Measurements from ENCODE around the gene SMIM1. TPM values are rescaled to one million over a fixed set of nuclear protein-coding genes. Genes with fewer than 3 reads are reported as not detected.

The SMIM1 gene
- total and polyA plus RNA-seq, 9 of the 15 experiments (the other 6 are each of a cell fraction or from before 2014, with no cell fraction given) = 2.3 to 125 (median 24.3) TPM

- TF ChIP-seq JUND (IDR thresholded peaks at IDR 0.05; ENCODE audit: borderline replicate concordance, low read depth, low read length) (no peak), JUND (tag; IDR thresholded peaks at IDR 0.05; ENCODE audit: borderline replicate concordance, low read depth, low read length) (no peak), TBP (optimal IDR thresholded peaks at IDR 0.05; ENCODE audit: low read depth, low read length) (no peak), RBM17 (IDR thresholded peaks at IDR 0.05; ENCODE audit: borderline replicate concordance, low read depth, low read length) (no peak), SMAD3 (CRISPR knock-in tag; conservative IDR thresholded peaks at IDR 0.05) (0 out of 2 replicates have a peak, but pooled peaks have one; percentile 13), DACH1 (IDR thresholded peaks at IDR 0.05; ENCODE audit: partially characterized antibody) (no peak), GABPB1 (CRISPR knock-in tag; IDR thresholded peaks at IDR 0.05) (no peak), MYBL2 (IDR thresholded peaks at IDR 0.05; ENCODE audit: low read depth) (no peak), MYBL2 (CRISPR knock-in tag; IDR thresholded peaks at IDR 0.05; ENCODE audit: borderline replicate concordance) (no peak), RBFOX2 (IDR thresholded peaks at IDR 0.05; ENCODE audit: low read depth, low read length) (no peak), AFF1 (IDR thresholded peaks at IDR 0.05; ENCODE audit: low read depth in 1 of 2, partially characterized antibody in 2 of 2) (no peak), ARID2 (IDR thresholded peaks at IDR 0.05) (no peak), FOXA3 (CRISPR knock-in tag; conservative IDR thresholded peaks at IDR 0.05 in 1 of 2, IDR thresholded peaks at IDR 0.05 in 1 of 2) (peak in 1 of 2 experiments; percentile 65; a peak in 1 of 4 replicates), RBBP5 (IDR thresholded peaks at IDR 0.05; ENCODE audit: borderline replicate concordance, insufficient read depth, low read length, poor library complexity, severe bottlenecking) (peak; percentile 66), COPS2 (conservative IDR thresholded peaks at IDR 0.05) (no peak), ZNF699 (CRISPR knock-in tag; IDR thresholded peaks at IDR 0.05; ENCODE audit: insufficient replicate concordance) (no peak), TCF7 (IDR thresholded peaks at IDR 0.05; ENCODE audit: borderline replicate concordance) (no peak), ZNF134 (CRISPR knock-in tag; conservative IDR thresholded peaks at IDR 0.05) (peak; percentile 84), KDM2B (CRISPR knock-in tag; IDR thresholded peaks at IDR 0.05) (no peak)
- TF ChIP-seq, protein P1, sequence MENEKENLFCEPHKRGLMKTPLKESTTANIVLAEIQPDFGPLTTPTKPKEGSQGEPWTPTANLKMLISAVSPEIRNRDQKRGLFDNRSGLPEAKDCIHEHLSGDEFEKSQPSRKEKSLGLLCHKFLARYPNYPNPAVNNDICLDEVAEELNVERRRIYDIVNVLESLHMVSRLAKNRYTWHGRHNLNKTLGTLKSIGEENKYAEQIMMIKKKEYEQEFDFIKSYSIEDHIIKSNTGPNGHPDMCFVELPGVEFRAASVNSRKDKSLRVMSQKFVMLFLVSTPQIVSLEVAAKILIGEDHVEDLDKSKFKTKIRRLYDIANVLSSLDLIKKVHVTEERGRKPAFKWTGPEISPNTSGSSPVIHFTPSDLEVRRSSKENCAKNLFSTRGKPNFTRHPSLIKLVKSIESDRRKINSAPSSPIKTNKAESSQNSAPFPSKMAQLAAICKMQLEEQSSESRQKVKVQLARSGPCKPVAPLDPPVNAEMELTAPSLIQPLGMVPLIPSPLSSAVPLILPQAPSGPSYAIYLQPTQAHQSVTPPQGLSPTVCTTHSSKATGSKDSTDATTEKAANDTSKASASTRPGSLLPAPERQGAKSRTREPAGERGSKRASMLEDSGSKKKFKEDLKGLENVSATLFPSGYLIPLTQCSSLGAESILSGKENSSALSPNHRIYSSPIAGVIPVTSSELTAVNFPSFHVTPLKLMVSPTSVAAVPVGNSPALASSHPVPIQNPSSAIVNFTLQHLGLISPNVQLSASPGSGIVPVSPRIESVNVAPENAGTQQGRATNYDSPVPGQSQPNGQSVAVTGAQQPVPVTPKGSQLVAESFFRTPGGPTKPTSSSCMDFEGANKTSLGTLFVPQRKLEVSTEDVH (IDR thresholded peaks at IDR 0.05; ENCODE audit: low read depth, partially characterized antibody) = no peak
Measured at GRCh38 chr1:3772715-3773571, at the start of gene SMIM1 (continued).
